Right cardiac atrium (tissue), 5 donors: ENCODE measurements around the gene DCDC1. TPM values are rescaled to one million over a fixed set of nuclear protein-coding genes. Genes with fewer than 3 reads are reported as not detected.

ENCODE experiments used
- ATAC-seq, 2 donors: fragments of 200-7000 bp; cut with Tn5 transposase; one replicate each; pipeline versions ENCODE4 v1.8.0 to v1.9.1; 2020; ENCODE audit warnings: moderate library complexity in 2 of 2, mild to moderate bottlenecking in 1 of 2
- DNase-seq, 3 donors: peaks; one replicate each; pipeline ENCODE4 v3.0.0-alpha.2; 2020
- H3K27ac ChIP-seq: one replicate; pipeline ENCODE4 v1.5.1; 2013; ENCODE audit warnings: mild to moderate bottlenecking, low read length, control low read depth, moderate library complexity
- H3K27me3 ChIP-seq: one replicate; pipeline ENCODE4 v1.6.1; 2013; ENCODE audit not compliant: control insufficient read depth, insufficient read depth
- H3K4me1 ChIP-seq: one replicate; pipeline ENCODE4 v1.6.1; 2013; ENCODE audit warnings: low read length; ENCODE audit not compliant: control insufficient read depth, insufficient read depth
- H3K4me3 ChIP-seq: one replicate; pipeline ENCODE4 v1.5.1; 2013; ENCODE audit warnings: low read length, control low read depth
- H3K9me3 ChIP-seq: one replicate; pipeline ENCODE4 v1.6.1; 2013; ENCODE audit warnings: low read length; ENCODE audit not compliant: control insufficient read depth
- WGBS: extraction: QIAGEN DNeasy Blood & Tissue Kit; methylation state at CpG from one replicate; pipeline ENCODE4 v1.1.7; 2013; 5-methylcytosine and 5-hydroxymethylcytosine counted together
- intact Hi-C, 4 donors: fragments of 100-400 bp; cut with DNase I; formaldehyde crosslinking; loops; one replicate each; pipeline versions ENCODE4 v1.11.0 to v1.14.0; 2022 to 2023
- polyA plus RNA-seq: library from polyadenylated mRNA; stranded (reverse); fragments of 200-250 nt; gene quantifications from one replicate; pipeline ENCODE4 v1.2.3, GENCODE V29; 2013
- total RNA-seq, 4 donors: library from RNA; stranded (reverse); fragmentation: NEBNext Ultra II Directional; extraction: Animal tissue kit (Norgen Biotek cat#: 25700); gene quantifications; one replicate each; pipeline ENCODE4 v1.2.1, GENCODE V29; 2021
- donor health status: healthy with polysubstance abuse.
- donor health status: DM: no; HTN: yes; CAD: no.
- donor health status: DM: no; HTN: no; CAD: no.
- donor health status: DM: no; HTN: yes; CAD: no; lungs with severe emphysema.
- donor health status: DM: yes; HTN: yes; CAD: no.

The DCDC1 gene
- total and polyA plus RNA-seq, 5 donors, result 0.05 to 0.23 (median 0.16) TPM; not detected in 1

DNA sequence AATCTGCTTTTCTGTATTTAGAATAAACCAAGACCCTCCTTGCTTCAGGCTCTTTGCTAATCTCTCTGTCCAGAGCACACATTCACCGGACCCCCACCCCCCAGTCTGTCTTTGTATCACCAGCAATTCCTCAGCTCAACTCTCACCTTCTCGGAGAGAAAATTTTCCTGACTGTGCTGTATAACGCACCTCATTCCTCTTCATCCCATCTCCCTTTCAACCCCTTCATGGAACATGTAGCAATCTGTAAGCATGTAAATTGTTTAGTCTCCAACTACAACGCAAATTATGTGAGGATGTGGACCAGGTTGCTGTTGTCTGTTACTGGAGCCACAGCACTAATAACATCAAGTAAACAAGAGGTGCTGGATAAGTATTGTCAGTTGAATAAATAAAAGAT, 349.8 kb downstream of the DCDC1 start:
- Histone ChIP-seq H3K4me3 (no peak overlapping the region), H3K4me1 (no peaks in the 10 kb centered on the region), H3K9me3 (no peaks in the 10 kb centered on the region), H3K27me3 (no peaks in the 10 kb centered on the region), H3K27ac (no peak overlapping the region)
- ATAC-seq (no peak), DNase-seq (no peak)
- 61% methylated on average over 4 of the region's 4 CpGs for WGBS
- intact Hi-C loops, result no loop called here

GRCh38 chr11:31005202-31005601, 364.3 kb downstream of the DCDC1 start:
- DNase-seq, result no peak
- intact Hi-C loops, result no loop called here

DNA sequence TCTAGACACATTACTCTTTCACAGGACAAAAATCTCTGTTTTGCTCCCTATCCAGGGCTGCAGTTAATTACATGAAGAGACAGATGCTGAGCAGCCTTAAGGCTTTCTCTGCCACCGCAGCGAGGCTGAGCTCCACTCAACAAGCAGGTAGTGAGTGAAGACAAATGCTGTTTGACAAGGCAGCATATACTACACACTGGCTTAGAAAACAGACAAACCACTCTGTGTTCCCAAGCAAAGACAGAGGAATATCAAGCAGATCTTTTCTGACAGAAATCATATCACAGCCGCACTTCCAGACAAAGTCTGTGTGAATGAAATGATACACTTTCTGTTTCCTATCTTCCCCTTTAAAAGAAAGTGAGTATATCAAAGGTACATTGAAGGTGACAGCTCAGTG, 368.1 kb downstream of the DCDC1 start:
- no peak overlapping the region for H3K4me3 ChIP-seq
- no peaks in the 10 kb centered on the region for H3K9me3 ChIP-seq
- intact Hi-C loops, result no loop called here
- 53% methylated on average over 3 of the region's 3 CpGs for WGBS
- no peak overlapping the region for H3K27ac ChIP-seq
- ATAC-seq, result no peak
- no peak for DNase-seq
- H3K4me1 ChIP-seq, result no peaks in the 10 kb centered on the region
- no peaks in the 10 kb centered on the region for H3K27me3 ChIP-seq

More at GRCh38 chr11:31005202-31005601, 364.3 kb downstream of the DCDC1 start:
- H3K4me3 ChIP-seq, result no peak overlapping the region
- H3K27ac ChIP-seq, result no peak overlapping the region
- 84% methylated on average over 1 of the region's 1 CpG for WGBS
- H3K27me3 ChIP-seq, result no peaks in the 10 kb centered on the region
- H3K4me1 ChIP-seq, result no peaks in the 10 kb centered on the region
- ATAC-seq, result no peak
- no peaks in the 10 kb centered on the region for H3K9me3 ChIP-seq

DNA sequence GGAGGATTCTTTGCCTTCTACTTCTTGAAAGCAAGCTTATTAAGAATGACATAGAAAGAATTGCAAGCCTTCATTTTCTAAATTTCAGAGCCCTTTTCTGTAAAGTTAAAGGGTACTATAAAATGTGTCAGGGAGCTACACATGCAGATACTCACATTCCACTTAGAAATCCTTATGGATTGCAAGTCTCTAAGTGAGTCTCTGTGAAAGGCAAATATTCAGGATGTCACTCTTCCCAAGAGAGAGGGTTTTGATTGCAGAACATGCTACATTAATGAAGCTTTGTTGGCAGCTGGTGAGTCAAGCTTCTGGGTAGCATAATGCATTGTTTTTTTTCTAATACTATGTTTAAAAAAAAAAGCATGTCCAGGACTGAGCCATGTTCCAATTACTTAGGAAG, 369.2 kb downstream of the DCDC1 start:
- Histone ChIP-seq H3K4me1 (no peaks in the 10 kb centered on the region), H3K4me3 (no peak overlapping the region), H3K27me3 (no peaks in the 10 kb centered on the region), H3K9me3 (no peaks in the 10 kb centered on the region), H3K27ac (no peak overlapping the region)
- no peak for ATAC-seq
- intact Hi-C loops, result no loop called here
- no peak for DNase-seq

DNA sequence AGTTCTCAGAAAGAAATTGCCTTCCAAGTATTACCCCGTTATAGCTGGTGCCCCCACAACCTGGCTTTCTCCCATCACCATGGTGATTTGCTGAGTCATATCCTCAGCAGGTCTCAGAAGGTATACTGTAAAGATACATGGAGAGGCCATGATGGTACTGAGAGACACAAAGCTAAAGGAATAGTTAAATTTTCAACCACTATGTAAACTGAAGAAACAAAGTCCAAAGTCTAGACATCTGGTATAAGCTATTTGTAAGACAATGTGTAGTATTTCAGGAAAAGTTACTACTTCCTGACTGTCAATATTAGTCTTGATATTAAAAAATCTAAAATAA, 377.1 kb downstream of the DCDC1 start:
- Histone ChIP-seq H3K4me3 (no peak overlapping the region), H3K9me3 (no peaks in the 10 kb centered on the region), H3K27ac (no peak overlapping the region), H3K27me3 (no peaks in the 10 kb centered on the region), H3K4me1 (no peaks in the 10 kb centered on the region)
- ATAC-seq, result no peak
- 42% methylated on average over 1 of the region's 1 CpG for WGBS
- intact Hi-C loops, result no loop called here
- DNase-seq, result no peak

- no peak for ATAC-seq
Measured at GRCh38 chr11:30991802-30992512, 377.6 kb downstream of the DCDC1 start.

GRCh38 chr11:30991376-30991775, 378.2 kb downstream of the DCDC1 start:
- H3K9me3 ChIP-seq, result no peaks in the 10 kb centered on the region
- whole genome bisulfite sequencing, result 90% methylated on average over 4 of the region's 4 CpGs
- H3K4me3 ChIP-seq, result no peak overlapping the region
- DNase-seq (no peak), ATAC-seq (no peak)
- intact Hi-C loops, result no loop called here
- no peaks in the 10 kb centered on the region for H3K4me1 ChIP-seq
- H3K27ac ChIP-seq, result no peak overlapping the region
- H3K27me3 ChIP-seq, result no peaks in the 10 kb centered on the region

More at GRCh38 chr11:30991802-30992512, 377.6 kb downstream of the DCDC1 start:
- no peaks in the 10 kb centered on the region for H3K4me1 ChIP-seq
- intact Hi-C loops, result no loop called here
- 88% methylated on average over 2 of the region's 2 CpGs for WGBS
- no peaks in the 10 kb centered on the region for H3K27me3 ChIP-seq
- H3K9me3 ChIP-seq, result no peaks in the 10 kb centered on the region
- no peak overlapping the region for H3K4me3 ChIP-seq
- no peak overlapping the region for H3K27ac ChIP-seq
- DNase-seq, result no peak

DNA sequence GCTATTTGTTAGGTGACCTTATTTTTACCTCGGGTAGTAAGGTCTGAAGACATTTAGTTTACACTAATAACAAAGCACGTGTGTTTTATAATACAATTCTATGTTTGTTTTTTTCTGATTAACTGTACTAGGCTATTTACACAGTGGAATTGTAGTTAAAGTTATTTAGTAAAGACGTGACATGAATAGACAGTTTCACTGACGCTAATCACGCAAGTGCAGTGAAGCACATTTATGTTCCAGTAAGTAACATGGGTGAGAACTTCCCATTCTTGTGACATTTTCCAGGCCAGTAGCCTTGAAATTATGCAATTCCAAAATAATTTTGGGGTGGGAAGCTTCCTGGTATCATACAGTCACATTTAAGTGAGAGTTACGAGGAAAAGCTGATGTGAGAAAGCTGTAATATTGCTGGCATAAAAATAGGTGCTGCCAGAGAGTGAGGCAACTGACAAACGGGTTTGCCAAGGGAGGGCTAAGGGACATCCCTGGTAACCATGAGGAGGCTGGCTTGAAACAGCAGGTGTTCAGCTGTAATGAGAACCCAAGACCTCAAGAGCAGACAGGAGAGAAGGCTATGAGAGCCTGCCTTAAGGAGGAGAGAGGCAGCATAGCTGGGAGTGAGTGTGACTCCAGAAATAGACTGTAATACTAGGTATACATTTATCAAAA, 378.8 kb downstream of the DCDC1 start:
- DNase-seq, result no peak
- H3K9me3 ChIP-seq, result no peaks in the 10 kb centered on the region
- H3K4me3 ChIP-seq, result no peak overlapping the region
- no peaks in the 10 kb centered on the region for H3K27me3 ChIP-seq
- 78% methylated on average over 7 of the region's 7 CpGs for WGBS
- intact Hi-C loops, result no loop called here
- no peaks in the 10 kb centered on the region for H3K4me1 ChIP-seq
- H3K27ac ChIP-seq, result no peak overlapping the region
- ATAC-seq, result no peak

- Histone ChIP-seq H3K9me3 (no peaks in the 10 kb centered on the region), H3K4me3 (no peak overlapping the region), H3K27me3 (no peaks in the 10 kb centered on the region), H3K4me1 (no peaks in the 10 kb centered on the region), H3K27ac (no peak overlapping the region)
- intact Hi-C loops, result no loop called here
- no peak for ATAC-seq
- no peak for DNase-seq
Measured at GRCh38 chr11:30987819-30988218, 381.7 kb downstream of the DCDC1 start.

GRCh38 chr11:30985536-30985935, 384.0 kb downstream of the DCDC1 start:
- ATAC-seq (no peak), DNase-seq (no peak)
- Histone ChIP-seq H3K27me3 (no peaks in the 10 kb centered on the region), H3K4me1 (no peaks in the 10 kb centered on the region), H3K4me3 (no peak overlapping the region), H3K27ac (no peak overlapping the region), H3K9me3 (no peaks in the 10 kb centered on the region)
- intact Hi-C loops, result no loop called here

DNA sequence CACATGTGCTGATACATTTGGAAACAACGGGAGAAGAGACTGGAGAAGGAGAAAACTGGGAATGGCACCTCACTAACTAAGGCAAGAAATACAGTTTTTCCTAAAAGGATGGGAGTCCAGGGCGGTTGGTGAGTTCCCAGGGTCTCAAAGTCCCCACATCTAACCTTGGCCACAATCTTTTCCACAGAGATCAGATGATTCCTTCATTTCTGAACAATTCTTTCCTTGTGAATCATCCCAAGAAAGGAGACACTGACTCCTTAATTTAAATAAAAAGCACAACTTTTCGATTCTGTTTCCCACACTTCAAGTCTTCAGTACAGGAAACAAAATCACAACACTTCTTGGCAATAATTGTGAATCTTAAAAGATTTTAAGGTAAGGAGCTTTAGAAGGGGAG, 384.7 kb downstream of the DCDC1 start:
- Histone ChIP-seq H3K9me3 (no peaks in the 10 kb centered on the region), H3K27ac (no peak overlapping the region), H3K27me3 (no peaks in the 10 kb centered on the region), H3K4me3 (no peak overlapping the region), H3K4me1 (no peaks in the 10 kb centered on the region)
- WGBS, result 50% methylated on average over 3 of the region's 3 CpGs
- intact Hi-C loops, result no loop called here
- DNase-seq (no peak), ATAC-seq (no peak)

DNA sequence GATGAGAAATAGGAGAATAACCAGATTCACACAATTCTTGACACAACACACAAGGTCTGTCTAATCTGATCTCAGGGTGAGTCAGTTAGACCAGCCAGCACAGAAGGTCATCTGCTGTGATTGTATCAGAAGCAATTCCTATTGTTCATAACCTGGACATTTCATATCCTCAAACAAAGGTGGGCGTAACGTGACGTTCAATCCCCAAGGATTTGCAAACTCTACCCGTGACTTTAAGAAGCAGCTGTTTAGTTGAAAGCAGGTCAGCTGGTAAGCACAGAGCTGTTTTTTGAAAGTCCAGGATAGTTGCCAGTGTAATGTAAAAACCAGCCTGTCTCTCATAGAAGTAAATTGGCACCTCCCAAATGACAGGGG, 385.1 kb downstream of the DCDC1 start:
- Histone ChIP-seq H3K9me3 (no peaks in the 10 kb centered on the region), H3K27me3 (no peaks in the 10 kb centered on the region), H3K4me1 (no peaks in the 10 kb centered on the region), H3K27ac (no peak overlapping the region), H3K4me3 (no peak overlapping the region)
- WGBS, result 41% methylated on average over 4 of the region's 4 CpGs
- intact Hi-C loops, result no loop called here
- ATAC-seq (no peak), DNase-seq (no peak)
